SH-SY5Y (cell line): ENCODE data around the gene KANSL2.

Source experiments
- GATA2 ChIP-seq: IDR thresholded peaks from 2 replicates; pipeline ENCODE4 v1.6.1; 2011; ENCODE audit warnings: mild to moderate bottlenecking, low read depth, low read length
- GATA3 ChIP-seq: IDR thresholded peaks from 2 replicates; pipeline ENCODE4 v1.6.1; 2011; ENCODE audit warnings: low read depth, mild to moderate bottlenecking, low read length, moderate library complexity

DNA sequence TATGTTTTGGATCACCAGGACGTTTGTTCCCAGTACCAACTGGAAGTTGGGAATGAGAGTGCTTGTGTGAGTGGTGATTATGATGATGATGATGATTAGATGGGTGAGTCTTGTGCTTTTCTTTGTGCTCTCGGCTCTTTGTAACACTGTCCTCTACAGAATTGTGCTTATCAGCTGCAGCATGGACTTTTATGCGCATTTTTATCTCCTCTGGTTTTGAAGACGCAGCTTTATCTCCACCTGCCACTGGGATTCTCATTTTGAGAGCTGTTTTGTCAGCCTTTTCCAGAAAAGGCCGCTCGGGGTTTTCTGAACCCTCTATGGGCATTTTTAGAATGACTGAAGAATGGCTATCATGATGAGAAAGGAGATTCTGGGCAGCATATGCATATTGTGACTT lies 11.5 kb upstream of the KANSL2 start:
- no peak for TF ChIP-seq GATA2
- TF ChIP-seq GATA3: no peak
